Measurements from ENCODE around the gene GTSE1.

GRCh38 chr22:46353483-46354105, 56.9 kb downstream of the GTSE1 start:
- no peak for TF ChIP-seq POLR2AphosphoS5 (IDR thresholded peaks at IDR 0.05)
- no peak for TF ChIP-seq CTCF (IDR thresholded peaks at IDR 0.05)
- no peak for TF ChIP-seq POLR2A (IDR thresholded peaks at IDR 0.05)
